Stimulated activated CD8-positive, alpha-beta memory T cell treated with anti-CD3 and anti-CD28 coated beads, Interleukin-4, amount 100 ng/mL, for 48 hours (primary cell): Measurements from ENCODE around the gene DTNB.
"Not testable (repeated sequence)": the region's sequence is repeated elsewhere in the genome, so short reads cannot be mapped to it uniquely, and the experiment has no call there.

Source experiments
- DNase-seq: peaks from one replicate; pipeline ENCODE4 v3.0.0-alpha.2; 2020

Gene DTNB

GRCh38 chr2:25535411-25536289 is 137.7 kb downstream of the DTNB start:
- DNase-seq, result not testable (repeated sequence)

DNA sequence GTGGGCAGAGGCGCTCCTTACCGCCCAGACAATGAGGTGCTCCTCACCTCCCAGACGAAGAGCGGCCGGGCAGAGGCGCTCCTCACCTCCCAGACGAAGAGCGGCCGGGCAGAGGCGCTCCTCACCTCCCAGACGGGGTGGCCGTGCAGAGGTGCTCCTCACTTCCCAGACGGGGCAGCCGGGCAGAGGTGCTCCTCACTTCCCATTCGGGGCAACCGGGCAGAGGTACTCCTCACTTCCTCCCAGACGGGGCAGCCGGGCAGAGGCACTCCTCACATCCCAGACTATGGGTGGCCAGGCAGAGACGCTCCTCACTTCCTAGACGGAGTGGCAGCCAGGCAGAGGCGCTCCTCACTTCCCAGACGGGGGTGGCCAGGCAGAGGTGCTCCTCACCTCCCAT is 138.4 kb downstream of the DTNB start:
- not testable (repeated sequence) for DNase-seq

DNA sequence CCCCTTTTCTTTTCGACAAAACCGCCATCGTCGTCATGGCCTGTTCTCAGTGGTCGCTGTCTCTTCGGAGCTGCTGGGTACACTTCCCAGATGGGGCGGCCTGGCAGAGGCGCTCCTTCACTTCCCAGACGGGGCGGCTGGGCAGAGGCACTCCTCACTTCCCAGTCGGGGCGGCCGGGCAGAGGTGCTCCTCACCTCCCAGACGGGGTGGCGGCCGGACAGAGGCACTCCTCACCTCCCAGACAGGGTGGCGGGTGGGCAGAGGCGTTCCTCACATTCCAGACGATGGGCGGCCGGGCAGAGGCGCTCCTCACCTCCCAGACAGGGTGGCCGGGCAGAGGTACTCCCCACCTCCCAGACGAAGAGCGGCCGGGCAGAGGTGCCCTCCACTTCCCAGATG is 138.9 kb downstream of the DTNB start:
- DNase-seq, result no peak

GRCh38 chr2:25533771-25534170 is 139.6 kb downstream of the DTNB start:
- not testable (repeated sequence) for DNase-seq

GRCh38 chr2:25532521-25532920 is 140.9 kb downstream of the DTNB start:
- DNase-seq, result no peak

- DNase-seq, result no peak
These were observed 144.3 kb downstream of the DTNB start for GRCh38 chr2:25529034-25529433.

DNA sequence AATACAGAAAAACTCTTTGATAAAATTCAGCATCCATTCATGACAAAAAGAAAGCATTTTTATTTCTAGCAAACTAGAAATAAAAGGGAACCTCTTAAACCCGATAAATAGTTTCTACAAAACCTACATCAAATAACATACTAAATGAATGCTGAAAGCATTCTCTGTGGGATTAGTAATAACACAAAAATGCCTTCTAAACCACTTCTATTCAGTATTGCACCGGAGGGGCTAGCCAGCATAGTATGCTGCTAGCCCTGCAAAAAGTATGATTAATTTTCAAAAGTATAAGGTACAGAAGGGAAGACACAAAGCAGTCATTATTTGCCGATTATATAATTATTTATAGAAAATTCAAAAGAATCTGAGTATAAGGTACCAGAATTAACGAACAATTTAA is 145.2 kb downstream of the DTNB start:
- no peak for DNase-seq

- DNase-seq, result no peak
These were observed 148.9 kb downstream of the DTNB start for GRCh38 chr2:25524507-25524906.

DNA sequence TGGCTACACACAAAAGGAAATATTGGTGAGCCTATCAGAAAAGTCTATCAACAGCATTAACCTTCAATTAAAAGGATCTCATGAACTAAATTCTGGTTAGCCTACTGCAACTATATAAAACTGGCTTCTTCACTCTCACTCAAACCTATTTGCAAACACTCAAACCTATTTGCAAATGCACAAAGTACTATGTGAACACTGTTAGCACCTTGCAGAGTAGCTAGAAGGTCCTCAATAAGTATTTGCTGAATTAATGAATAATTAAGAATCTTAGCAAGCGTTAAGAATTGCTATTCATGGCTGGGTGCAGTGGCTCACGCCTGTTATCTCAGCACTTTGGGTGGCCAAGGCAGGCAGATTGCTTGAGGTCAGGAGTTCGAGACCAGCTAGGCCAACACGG is 150.3 kb downstream of the DTNB start:
- no peak for DNase-seq

- DNase-seq, result no peak
These were observed 151.6 kb downstream of the DTNB start for GRCh38 chr2:25521665-25522387.

DNA sequence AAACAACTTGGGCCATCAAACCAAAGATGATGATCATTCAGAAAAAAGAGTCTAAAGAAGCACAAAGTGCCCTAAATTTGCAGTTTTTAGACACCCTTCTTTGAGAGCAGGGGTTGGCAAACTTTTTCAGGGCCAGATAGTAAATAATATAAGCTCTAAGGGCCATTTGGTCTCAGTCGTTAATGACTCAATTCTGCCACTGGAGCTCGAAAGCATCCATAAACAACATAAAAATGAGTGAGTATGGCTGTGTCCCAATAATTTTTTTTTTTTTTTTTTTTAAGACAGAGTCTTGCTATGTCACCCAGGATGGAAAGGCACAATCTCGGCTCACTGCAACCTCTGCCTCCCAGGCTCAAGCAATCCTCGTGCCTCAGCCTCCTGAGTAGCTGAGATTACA is 152.3 kb downstream of the DTNB start:
- no peak for DNase-seq

- no peak for DNase-seq
These were observed 155.7 kb downstream of the DTNB start for GRCh38 chr2:25517701-25518100.

DNA sequence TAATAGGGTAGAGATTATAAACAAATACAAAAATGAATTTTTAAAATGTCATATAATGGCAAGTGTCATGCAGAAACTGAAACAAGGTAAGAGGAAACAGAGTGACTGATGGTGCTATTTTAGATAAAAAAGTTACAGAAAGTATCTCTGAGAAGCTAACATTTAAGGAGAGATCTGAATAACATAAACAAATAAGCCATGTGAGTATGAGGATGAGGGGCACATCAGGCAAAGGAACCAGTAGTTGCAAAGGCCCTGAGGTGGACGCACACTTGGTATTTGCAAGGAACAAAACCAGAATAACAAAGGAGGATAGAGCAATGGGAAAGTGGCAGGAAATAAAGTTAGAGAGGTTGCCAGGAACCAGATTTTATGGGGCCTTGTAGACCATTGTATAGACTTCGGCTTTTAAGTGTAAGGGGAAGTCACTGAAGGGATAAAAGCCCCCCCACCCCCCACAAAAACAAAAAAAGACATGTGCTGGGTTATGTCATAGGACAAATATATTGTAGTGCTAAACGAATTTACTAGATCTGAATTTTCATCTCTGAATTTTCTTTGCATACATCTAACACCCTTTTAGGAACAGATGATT is 159.2 kb downstream of the DTNB start:
- no peak for DNase-seq

- no peak for DNase-seq
These were observed 160.7 kb downstream of the DTNB start for GRCh38 chr2:25512707-25513106.

- no peak for DNase-seq
These were observed 167.2 kb downstream of the DTNB start for GRCh38 chr2:25506226-25506625.

GRCh38 chr2:25505622-25506021 is 167.8 kb downstream of the DTNB start:
- no peak for DNase-seq

DNA sequence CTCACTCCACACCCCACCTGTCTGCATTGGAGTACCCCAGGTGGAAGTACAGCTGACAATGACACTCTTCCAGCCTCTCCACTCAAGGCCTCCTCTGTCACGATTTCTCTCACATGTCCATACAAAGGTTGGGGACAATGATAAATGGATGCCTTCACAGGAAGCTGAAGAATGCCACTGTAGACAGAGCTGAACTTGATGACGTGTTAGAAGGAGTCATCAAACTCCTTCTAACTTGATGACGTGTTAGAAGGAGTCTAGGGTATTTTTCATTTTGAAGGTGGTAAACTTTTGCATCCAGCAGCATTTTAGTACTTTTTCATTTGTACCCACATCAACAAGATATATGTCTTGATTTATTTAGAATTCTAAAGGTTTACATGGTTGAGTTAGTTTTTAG is 168.2 kb downstream of the DTNB start:
- DNase-seq, result no peak

DNA sequence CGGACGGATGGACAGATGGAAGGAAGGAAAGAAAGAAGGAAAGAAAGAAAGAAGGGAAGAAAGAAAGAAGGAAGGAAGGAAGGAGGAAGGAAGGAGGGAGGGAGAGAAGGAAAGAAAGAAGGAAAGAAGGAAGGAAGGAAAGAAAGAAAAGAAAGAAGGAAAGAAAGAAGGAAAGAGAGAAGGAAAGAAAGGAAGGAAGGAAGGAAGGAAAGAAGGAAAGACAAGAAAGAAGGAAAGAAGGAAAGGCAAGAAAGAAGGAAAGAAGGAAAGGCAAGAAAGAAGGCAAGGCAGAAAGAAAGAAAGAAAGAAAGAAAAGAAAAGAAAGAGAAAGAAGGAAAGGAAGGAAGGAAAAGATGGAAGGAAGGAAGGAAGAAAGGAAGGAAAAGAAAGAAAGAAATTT is 169.1 kb downstream of the DTNB start:
- no peak for DNase-seq

DNA sequence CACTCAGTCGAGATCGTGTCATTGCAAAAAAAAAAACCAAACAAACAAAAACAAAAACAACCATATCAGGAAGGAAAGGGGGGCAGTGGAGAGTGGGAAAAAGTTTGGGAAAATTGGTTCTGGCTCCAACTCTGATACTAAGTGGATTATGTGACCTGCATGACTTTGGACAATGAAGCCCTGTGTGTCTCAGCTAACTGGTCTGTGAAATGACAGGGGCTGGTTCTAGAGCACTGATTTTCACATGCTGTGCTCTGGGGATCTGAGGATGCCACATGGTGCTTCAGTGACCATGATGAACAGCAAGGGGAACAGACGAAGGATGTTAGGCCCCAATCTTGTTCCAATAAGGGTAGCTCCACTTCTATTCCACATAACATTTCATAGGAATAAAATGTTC is 174.2 kb downstream of the DTNB start:
- DNase-seq, result no peak

DNA sequence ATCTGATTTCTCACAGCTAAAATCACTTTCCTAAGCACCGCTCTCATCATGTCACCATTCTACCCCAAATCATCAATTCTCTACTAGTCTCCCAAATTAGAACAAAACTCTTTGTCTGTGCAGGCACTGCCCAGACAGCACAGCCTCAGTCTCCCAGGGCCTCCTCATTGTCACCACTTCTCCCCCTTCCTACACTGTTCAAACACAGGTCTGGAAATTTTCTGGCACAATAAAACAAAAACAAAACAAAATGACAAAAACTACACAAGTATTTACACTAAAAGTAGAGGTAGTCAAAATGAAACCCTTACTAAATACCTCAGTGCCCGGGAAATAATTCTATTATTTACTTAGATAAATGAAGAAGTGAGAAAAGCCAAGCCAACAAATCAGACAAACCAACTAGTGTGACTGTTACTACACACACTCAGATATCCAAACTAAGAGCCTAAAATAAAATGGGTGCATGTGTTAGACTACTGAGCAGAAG is 175.4 kb downstream of the DTNB start:
- no peak for DNase-seq

DNA sequence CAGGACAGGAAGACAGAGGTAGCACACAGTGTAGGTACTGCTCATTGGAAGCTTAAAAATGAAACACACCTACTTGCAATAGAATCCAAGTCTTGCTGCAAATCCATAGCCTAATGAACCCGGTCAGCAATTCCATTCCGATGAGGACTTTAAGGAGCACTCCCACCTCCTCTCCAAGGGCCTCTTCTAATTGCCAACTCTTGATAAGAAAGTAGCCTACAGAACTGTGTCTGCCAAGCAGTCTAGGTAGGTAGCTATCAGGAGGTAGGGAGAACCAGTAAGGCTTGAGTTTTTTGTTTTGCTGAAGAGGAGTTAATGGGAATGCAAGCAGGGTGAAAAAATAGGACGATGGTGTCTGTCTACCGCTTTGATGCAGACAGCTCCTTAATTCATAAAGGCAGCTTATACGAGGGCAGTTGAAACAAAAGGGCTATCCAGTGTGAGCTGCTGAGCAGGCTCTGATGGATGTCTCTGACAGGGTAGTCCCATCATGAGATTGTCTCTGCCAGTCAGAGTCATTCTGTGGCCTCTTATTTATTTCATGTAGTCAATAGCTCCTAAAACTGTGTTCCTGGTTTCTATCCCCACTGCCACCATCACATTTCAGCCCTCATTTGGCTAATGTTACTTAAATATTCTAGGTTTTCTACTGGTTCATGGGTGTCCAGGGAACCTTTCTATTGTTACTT is 176.0 kb downstream of the DTNB start:
- no peak for DNase-seq

DNA sequence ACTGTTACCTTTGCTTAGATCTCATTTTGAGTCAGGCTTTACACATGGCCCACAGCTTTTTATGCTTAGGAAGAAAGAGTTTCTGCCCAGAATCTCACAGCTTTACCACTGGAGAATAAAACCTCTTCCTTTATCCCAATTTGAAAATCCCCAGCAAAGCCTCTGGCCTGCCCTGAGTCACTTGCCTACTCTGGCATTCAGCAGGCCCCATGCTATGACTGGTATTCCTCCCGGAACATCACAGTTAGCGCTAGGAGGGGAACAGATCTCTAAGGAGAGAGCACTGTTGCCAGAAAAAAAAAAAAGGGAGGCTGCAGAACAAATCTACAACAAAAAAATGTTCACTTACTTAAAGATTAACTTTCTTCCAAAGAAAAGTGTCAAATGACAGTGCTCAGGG is 178.8 kb downstream of the DTNB start:
- no peak for DNase-seq

- no peak for DNase-seq
These were observed 180.2 kb downstream of the DTNB start for GRCh38 chr2:25493207-25493606.
